ENCODE measurements around the gene STING1. TPM values are rescaled to one million over a fixed set of nuclear protein-coding genes. Genes with fewer than 3 reads are reported as not detected.

Gene STING1
- total and polyA plus RNA-seq, 2 of the 8 experiments (the other 6 are each of a cell fraction or from before 2014, with no cell fraction given): 0.26 to 0.47 TPM

DNA sequence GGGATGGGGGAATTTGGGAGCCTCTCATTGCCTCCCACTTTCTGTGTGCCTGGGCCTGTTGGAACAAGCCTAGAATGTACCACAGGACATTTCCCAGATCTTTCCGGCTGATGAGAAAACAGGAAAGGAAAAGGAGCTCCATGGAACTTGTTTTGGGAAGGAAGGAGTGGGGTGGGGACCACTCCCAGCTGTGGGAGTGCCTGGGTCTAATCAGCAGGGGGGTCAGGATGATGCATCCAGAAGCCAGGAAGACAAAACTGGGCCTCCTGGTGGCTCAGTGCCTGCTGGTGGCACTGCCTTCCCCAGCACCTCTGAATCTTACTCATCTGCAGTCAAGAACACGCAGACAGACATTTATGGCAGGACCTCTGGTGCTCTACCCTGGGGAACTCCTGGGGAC lies 9.0 kb downstream of the STING1 start:
- Histone ChIP-seq H4K20me1 (replicated peaks in 1 of 2; ENCODE audit: control insufficient read depth in 1 of 2, insufficient read depth in 2 of 2, low read length in 2 of 2) (no peaks in the 10 kb centered on the region), H3K14ac (ENCODE audit: insufficient read length) (no peak overlapping the region), H3K27ac (ENCODE audit: low read depth, low read length) (peak overlapping the region; percentile 29; the same call in 1 of the 2 replicates), H4K91ac (replicated peaks; ENCODE audit: insufficient read length, low read length) (peak overlapping the region; percentile 40), H3K9ac (replicated peaks in 1 of 4; ENCODE audit: extremely low read depth in 1 of 4, low read depth in 3 of 4, low read length in 3 of 4) (no peak overlapping the region), H3K27me3 (replicated peaks in 1 of 4; ENCODE audit: control insufficient read depth in 3 of 4, extremely low read depth in 1 of 4, insufficient read depth in 3 of 4, low read length in 3 of 4) (0 out of 7 replicates have a peak, but pooled peaks cover 0 to 2% (median 0%) of the 10 kb centered on the region in 4 experiments), H2BK120ac (replicated peaks; ENCODE audit: low read depth, low read length) (peak overlapping the region; percentile 73), H2AK5ac (ENCODE audit: low read depth, low read length) (0 out of 2 replicates have a peak overlapping the region, but pooled peaks have one; percentile 28), H3K4ac (replicated peaks; ENCODE audit: insufficient read length, low read depth, low read length) (peak overlapping the region; percentile 58), H3K23me2 (ENCODE audit: low read depth, low read length) (no peaks in the 10 kb centered on the region), H3K18ac (ENCODE audit: extremely low read depth, low read length) (peak overlapping the region; percentile 81; the same call in 1 of the 2 replicates), H2AFZ (ENCODE audit: low read length) (0 out of 2 replicates have a peak overlapping the region, but pooled peaks have one; percentile 25), H3K79me2 (ENCODE audit: control insufficient read depth in 1 of 2, insufficient read depth in 2 of 2, low read length in 2 of 2) (no peaks in the 10 kb centered on the region), H3K4me2 (ENCODE audit: insufficient read depth in 1 of 2, low read depth in 2 of 2, low read length in 2 of 2) (peak overlapping the region; percentile 24 to 25; a peak in 3 of 4 replicates), H3K23ac (ENCODE audit: insufficient read length) (no peak overlapping the region), H3K36me3 (ENCODE audit: control insufficient read depth in 2 of 4, insufficient read depth in 4 of 4, low read length in 3 of 4) (no peaks in the 10 kb centered on the region), H2BK5ac (ENCODE audit: low read depth, low read length) (peak overlapping the region; percentile 90), H2BK12ac (ENCODE audit: low read depth, low read length) (peak overlapping the region; percentile 89; the same call in 1 of the 2 replicates), H3K79me1 (ENCODE audit: low read depth, low read length) (no peaks in the 10 kb centered on the region), H3K9me3 (ENCODE audit: insufficient read depth in 2 of 2, low read depth in 1 of 2, low read length in 1 of 2) (no peaks in the 10 kb centered on the region), H3K56ac (replicated peaks; ENCODE audit: insufficient read length, low read depth, low read length) (no peak overlapping the region), H3K4me3 (ENCODE audit: extremely low read depth in 1 of 4, insufficient read depth in 2 of 4, low read depth in 3 of 4, low read length in 4 of 4) (peak overlapping the region in 1 of 4 experiments; percentile 21; a peak in 1 of 8 replicates), H4K8ac (ENCODE audit: extremely low read depth, insufficient read depth, low read length) (peak overlapping the region; percentile 45), H2BK20ac (ENCODE audit: low read length) (peak overlapping the region; percentile 96), H2BK15ac (ENCODE audit: low read length) (no peak overlapping the region), H4K5ac (ENCODE audit: insufficient read length, low read depth, low read length) (peak overlapping the region; percentile 44), H3K4me1 (replicated peaks in 1 of 4; ENCODE audit: control insufficient read depth in 3 of 4, insufficient read depth in 4 of 4, low read length in 3 of 4) (peaks cover 6 to 33% (median 14%) of the 10 kb centered on the region in 4 experiments)
- POLR2A ChIA-PET (ENCODE audit: partially characterized antibody): interaction anchor here (0.7 to 2.1 kb wide), 9 partner anchors 12 to 90 kb away, joined by 3 to 10 read pairs (median 4); partner anchors contain the start of genes DNAJC18 and UBE2D2
- FAIRE-seq (no peak), DNase-seq (ENCODE audit: low read depth in 1 of 2, low spot score in 2 of 2) (no peak)
- CTCF ChIA-PET (ENCODE audit: partially characterized antibody): interaction anchor here (0.7 to 2.3 kb wide), 7 partner anchors 8 to 292 kb away, joined by 3 to 9 read pairs (median 3); partner anchors contain the start of gene STING1
- TF ChIP-seq ASH2L (IDR thresholded peaks at IDR 0.05; ENCODE audit: low read length) (no peak), CEBPB (IDR thresholded peaks at IDR 0.05; ENCODE audit: low read depth, low read length) (no peak), SP1 (IDR thresholded peaks at IDR 0.05; ENCODE audit: low read depth, low read length) (no peak), KDM5A (IDR thresholded peaks at IDR 0.05; ENCODE audit: low read length) (no peak), CHD2 (IDR thresholded peaks at IDR 0.05; ENCODE audit: low read length) (no peak), ZNF274 (IDR thresholded peaks at IDR 0.05; ENCODE audit: borderline replicate concordance, extremely low read depth, low read length) (no peak), SIRT6 (IDR thresholded peaks at IDR 0.05; ENCODE audit: low read length) (no peak)
- WGBS, 2 experiments (ENCODE audit: extremely low coverage in 1 of 2, insufficient coverage in 1 of 2, insufficient read length in 1 of 2, insufficient replicate concordance in 2 of 2, low coverage in 1 of 2, low lambda C conversion rate in 2 of 2, missing lambda C conversion rate in 1 of 2): 88% methylated on average over 2 of the region's 2 CpGs; no CpG with 5 or more reads in 1 of the 2 experiments
